Fibroblast of pulmonary artery (primary cell): ENCODE measurements around the gene SMYD3.

Experiments
- DNase-seq: peaks from one replicate; pipeline ENCODE4 v3.0.0-alpha.2; 2010; ENCODE audit warnings: low read depth
- H3K4me3 ChIP-seq: replicated peaks from 2 replicates; pipeline ENCODE4 v1.5.1; 2011; ENCODE audit warnings: low read depth, mild to moderate bottlenecking, control low read depth, low read length, moderate library complexity
- CTCF ChIP-seq: IDR thresholded peaks from 2 replicates; pipeline ENCODE4 v1.5.1; 2011; ENCODE audit warnings: mild to moderate bottlenecking, control low read depth, low read length, inconsistent platforms; ENCODE audit errors: missing control alignments

The SMYD3 gene

GRCh38 chr1:245880754-245881403 lies 626.2 kb downstream of the SMYD3 start:
- TF ChIP-seq CTCF, result no peak
- H3K4me3 ChIP-seq, result no peak overlapping the region
- peak; percentile 93 for DNase-seq

- DNase-seq, result no peak
- TF ChIP-seq CTCF, result no peak
- H3K4me3 ChIP-seq, result no peak overlapping the region
Measured at GRCh38 chr1:245879091-245879490, 628.0 kb downstream of the SMYD3 start.

- H3K4me3 ChIP-seq, result no peak overlapping the region
- no peak for DNase-seq
- TF ChIP-seq CTCF, result no peak
Measured at GRCh38 chr1:245878585-245878984, 628.5 kb downstream of the SMYD3 start.

- DNase-seq, result no peak
- no peak overlapping the region for H3K4me3 ChIP-seq
- TF ChIP-seq CTCF, result no peak
Measured at GRCh38 chr1:245877976-245878375, 629.1 kb downstream of the SMYD3 start.

GRCh38 chr1:245876586-245876985 lies 630.5 kb downstream of the SMYD3 start:
- H3K4me3 ChIP-seq, result no peak overlapping the region
- DNase-seq, result no peak
- TF ChIP-seq CTCF, result no peak

- DNase-seq, result peak; percentile 30
- TF ChIP-seq CTCF, result no peak
- H3K4me3 ChIP-seq, result no peak overlapping the region
Measured at GRCh38 chr1:245875581-245876261, 631.4 kb downstream of the SMYD3 start.
